HG03066 (cell line): ENCODE measurements around the gene PUS1.
A peak's percentile ranks its signal among the peaks of the same experiment; 100 is the strongest.
"Not testable (repeated sequence)": the region's sequence is repeated elsewhere in the genome, so short reads cannot be mapped to it uniquely, and the experiment has no call there.

Source experiments
- ATAC-seq: cut with Tn5 transposase; IDR thresholded peaks from one replicate; pipeline ENCODE4 v1.9.1; 2021; ENCODE audit warnings: low read depth; ENCODE audit not compliant: unreplicated experiment

Gene PUS1

GRCh38 chr12:131928711-131929580 lies at the start of gene PUS1:
Gene PUS1 (plus strand): TSS chr12:131929276. CDS start chr12:131929723, 447 bp downstream.
- ATAC-seq: peak; percentile 58

GRCh38 chr12:131882804-131883520 lies 46.1 kb upstream of the PUS1 start:
- ATAC-seq: no peak

- no peak for ATAC-seq
These were observed 45.6 kb upstream of the PUS1 start for GRCh38 chr12:131883521-131883900.

GRCh38 chr12:131885076-131885475 lies 44.0 kb upstream of the PUS1 start:
- not testable (repeated sequence) for ATAC-seq

- no peak for ATAC-seq
These were observed 43.5 kb upstream of the PUS1 start for GRCh38 chr12:131885543-131886057.

- ATAC-seq: not testable (repeated sequence)
These were observed 37.4 kb upstream of the PUS1 start for GRCh38 chr12:131891722-131892121.

- ATAC-seq: no peak
These were observed 36.1 kb upstream of the PUS1 start for GRCh38 chr12:131892711-131893604.

- ATAC-seq: no peak
These were observed 35.3 kb upstream of the PUS1 start for GRCh38 chr12:131893605-131894312.

GRCh38 chr12:131894313-131894860 lies 34.7 kb upstream of the PUS1 start, which contains the start of gene ULK1:
Gene ULK1 (plus strand): TSS chr12:131894622. CDS start chr12:131895002, 380 bp downstream.
- ATAC-seq: peak; percentile 71

- no peak for ATAC-seq
These were observed 34.0 kb upstream of the PUS1 start for GRCh38 chr12:131894981-131895639.

- peak; percentile 10 for ATAC-seq
These were observed 33.4 kb upstream of the PUS1 start for GRCh38 chr12:131895640-131896079.

GRCh38 chr12:131896080-131896810 lies 32.8 kb upstream of the PUS1 start:
- ATAC-seq: peak; percentile 45

- no peak for ATAC-seq
These were observed 32.2 kb upstream of the PUS1 start for GRCh38 chr12:131896811-131897270.

- no peak for ATAC-seq
These were observed 31.8 kb upstream of the PUS1 start for GRCh38 chr12:131897276-131897675.

- ATAC-seq: no peak
These were observed 31.2 kb upstream of the PUS1 start for GRCh38 chr12:131897875-131898274.

GRCh38 chr12:131900397-131900796 lies 28.7 kb upstream of the PUS1 start:
- no peak for ATAC-seq

- ATAC-seq: no peak
These were observed 27.4 kb upstream of the PUS1 start for GRCh38 chr12:131901431-131902331.
